ENCODE data around the gene LIPT2.

LIPT2 gene

GRCh38 chr11:74453373-74453975 is 40.0 kb downstream of the LIPT2 start:
- Histone ChIP-seq H3K9ac (ENCODE audit: insufficient read length) (no peak overlapping the region), H3K4me3 (no peak overlapping the region), H3K36me3 (ENCODE audit: insufficient read depth, low read length) (peaks cover 23% of the 10 kb centered on the region), H3K9me3 (ENCODE audit: low read depth, low read length) (no peaks in the 10 kb centered on the region), H3K27ac (no peak overlapping the region)
- no peak for DNase-seq (ENCODE audit: low read depth, low spot score)
- TF ChIP-seq FOXP2 (optimal IDR thresholded peaks at IDR 0.05; ENCODE audit: control extremely low read depth, extremely low read length, insufficient read depth) (no peak), POLR2AphosphoS5 (IDR thresholded peaks at IDR 0.05; ENCODE audit: borderline replicate concordance, low read depth, low read length) (no peak), EZH2 (IDR thresholded peaks at IDR 0.05) (no peak)

- no peak overlapping the region for H3K9ac ChIP-seq (ENCODE audit: insufficient read length)
- no peak for DNase-seq (ENCODE audit: low read depth, low spot score)
- H3K36me3 ChIP-seq (ENCODE audit: insufficient read depth, low read length): peaks cover 12% of the 10 kb centered on the region
- H3K4me3 ChIP-seq: no peak overlapping the region
- no peaks in the 10 kb centered on the region for H3K9me3 ChIP-seq (ENCODE audit: low read depth, low read length)
- TF ChIP-seq POLR2AphosphoS5 (IDR thresholded peaks at IDR 0.05; ENCODE audit: borderline replicate concordance, low read depth, low read length): no peak
- TF ChIP-seq EZH2 (IDR thresholded peaks at IDR 0.05): no peak
- no peak for TF ChIP-seq FOXP2 (optimal IDR thresholded peaks at IDR 0.05; ENCODE audit: control extremely low read depth, extremely low read length, insufficient read depth)
- no peak overlapping the region for H3K27ac ChIP-seq
These were observed 41.2 kb downstream of the LIPT2 start for GRCh38 chr11:74452366-74452765.

- Histone ChIP-seq H3K9me3 (ENCODE audit: low read depth, low read length) (no peaks in the 10 kb centered on the region), H3K27ac (no peak overlapping the region), H3K4me3 (no peak overlapping the region), H3K9ac (ENCODE audit: insufficient read length) (no peak overlapping the region), H3K36me3 (ENCODE audit: insufficient read depth, low read length) (no peaks in the 10 kb centered on the region)
- TF ChIP-seq EZH2 (IDR thresholded peaks at IDR 0.05) (no peak), FOXP2 (optimal IDR thresholded peaks at IDR 0.05; ENCODE audit: control extremely low read depth, extremely low read length, insufficient read depth) (no peak), POLR2AphosphoS5 (IDR thresholded peaks at IDR 0.05; ENCODE audit: borderline replicate concordance, low read depth, low read length) (no peak)
- DNase-seq (ENCODE audit: low read depth, low spot score): no peak
These were observed 43.2 kb downstream of the LIPT2 start for GRCh38 chr11:74450318-74450717.

- H3K36me3 ChIP-seq (ENCODE audit: insufficient read depth, low read length): no peaks in the 10 kb centered on the region
- H3K9ac ChIP-seq (ENCODE audit: insufficient read length): no peak overlapping the region
- no peak overlapping the region for H3K27ac ChIP-seq
- peak overlapping the region; percentile 55 for H3K4me3 ChIP-seq
- no peaks in the 10 kb centered on the region for H3K9me3 ChIP-seq (ENCODE audit: low read depth, low read length)
- TF ChIP-seq EZH2 (IDR thresholded peaks at IDR 0.05) (no peak), FOXP2 (optimal IDR thresholded peaks at IDR 0.05; ENCODE audit: control extremely low read depth, extremely low read length, insufficient read depth) (no peak), POLR2AphosphoS5 (IDR thresholded peaks at IDR 0.05; ENCODE audit: borderline replicate concordance, low read depth, low read length) (no peak)
- peak; percentile 89 for DNase-seq (ENCODE audit: low read depth, low spot score)
These were observed 44.1 kb downstream of the LIPT2 start for GRCh38 chr11:74449369-74449931.

- DNase-seq (ENCODE audit: low read depth, low spot score): no peak
- Histone ChIP-seq H3K36me3 (ENCODE audit: insufficient read depth, low read length) (no peaks in the 10 kb centered on the region), H3K27ac (no peak overlapping the region), H3K9ac (ENCODE audit: insufficient read length) (no peak overlapping the region), H3K4me3 (no peak overlapping the region), H3K9me3 (ENCODE audit: low read depth, low read length) (no peaks in the 10 kb centered on the region)
- TF ChIP-seq FOXP2 (optimal IDR thresholded peaks at IDR 0.05; ENCODE audit: control extremely low read depth, extremely low read length, insufficient read depth) (no peak), POLR2AphosphoS5 (IDR thresholded peaks at IDR 0.05; ENCODE audit: borderline replicate concordance, low read depth, low read length) (no peak), EZH2 (IDR thresholded peaks at IDR 0.05) (no peak)
These were observed 45.8 kb downstream of the LIPT2 start for GRCh38 chr11:74447720-74448119.

- peak; percentile 97 for DNase-seq (ENCODE audit: low read depth, low spot score)
- Histone ChIP-seq H3K9me3 (ENCODE audit: low read depth, low read length) (no peaks in the 10 kb centered on the region), H3K4me3 (no peak overlapping the region; the same call in 1 of the 2 replicates), H3K9ac (ENCODE audit: insufficient read length) (no peak overlapping the region), H3K27ac (peak overlapping the region; percentile 27; the same call in 1 of the 2 replicates), H3K36me3 (ENCODE audit: insufficient read depth, low read length) (no peaks in the 10 kb centered on the region)
- TF ChIP-seq EZH2 (IDR thresholded peaks at IDR 0.05): no peak
- TF ChIP-seq POLR2AphosphoS5 (IDR thresholded peaks at IDR 0.05; ENCODE audit: borderline replicate concordance, low read depth, low read length): peak; percentile 51; the same call in 1 of the 2 replicates
- TF ChIP-seq FOXP2 (optimal IDR thresholded peaks at IDR 0.05; ENCODE audit: control extremely low read depth, extremely low read length, insufficient read depth): peak; percentile 80
These were observed 47.0 kb downstream of the LIPT2 start for GRCh38 chr11:74446532-74446938.

- H3K4me3 ChIP-seq: no peak overlapping the region
- no peak overlapping the region for H3K9ac ChIP-seq (ENCODE audit: insufficient read length)
- DNase-seq (ENCODE audit: low read depth, low spot score): no peak
These were observed 49.2 kb downstream of the LIPT2 start for GRCh38 chr11:74444173-74444826.

GRCh38 chr11:74443071-74443864 is 50.3 kb downstream of the LIPT2 start:
- Histone ChIP-seq H3K36me3 (ENCODE audit: insufficient read depth, low read length) (no peaks in the 10 kb centered on the region), H3K4me3 (0 out of 2 replicates have a peak overlapping the region, but pooled peaks have one; percentile 23), H3K9ac (ENCODE audit: insufficient read length) (peak overlapping the region; percentile 20), H3K27ac (peak overlapping the region; percentile 9; the same call in 1 of the 2 replicates), H3K9me3 (ENCODE audit: low read depth, low read length) (no peaks in the 10 kb centered on the region)
- DNase-seq (ENCODE audit: low read depth, low spot score): no peak
- TF ChIP-seq EZH2 (IDR thresholded peaks at IDR 0.05) (no peak), FOXP2 (optimal IDR thresholded peaks at IDR 0.05; ENCODE audit: control extremely low read depth, extremely low read length, insufficient read depth) (no peak), POLR2AphosphoS5 (IDR thresholded peaks at IDR 0.05; ENCODE audit: borderline replicate concordance, low read depth, low read length) (no peak)

More at GRCh38 chr11:74444173-74444826, 49.2 kb downstream of the LIPT2 start:
- Histone ChIP-seq H3K27ac (no peak overlapping the region), H3K36me3 (ENCODE audit: insufficient read depth, low read length) (no peaks in the 10 kb centered on the region), H3K9me3 (ENCODE audit: low read depth, low read length) (no peaks in the 10 kb centered on the region)
- TF ChIP-seq EZH2 (IDR thresholded peaks at IDR 0.05) (no peak), POLR2AphosphoS5 (IDR thresholded peaks at IDR 0.05; ENCODE audit: borderline replicate concordance, low read depth, low read length) (no peak), FOXP2 (optimal IDR thresholded peaks at IDR 0.05; ENCODE audit: control extremely low read depth, extremely low read length, insufficient read depth) (no peak)
